ENCODE data around the gene NKD1. TPM values are rescaled to one million over a fixed set of nuclear protein-coding genes. Genes with fewer than 3 reads are reported as not detected.

NKD1 gene
- total RNA-seq, 2 experiments from 2014 or later = 0.91 to 1.1 TPM

DNA sequence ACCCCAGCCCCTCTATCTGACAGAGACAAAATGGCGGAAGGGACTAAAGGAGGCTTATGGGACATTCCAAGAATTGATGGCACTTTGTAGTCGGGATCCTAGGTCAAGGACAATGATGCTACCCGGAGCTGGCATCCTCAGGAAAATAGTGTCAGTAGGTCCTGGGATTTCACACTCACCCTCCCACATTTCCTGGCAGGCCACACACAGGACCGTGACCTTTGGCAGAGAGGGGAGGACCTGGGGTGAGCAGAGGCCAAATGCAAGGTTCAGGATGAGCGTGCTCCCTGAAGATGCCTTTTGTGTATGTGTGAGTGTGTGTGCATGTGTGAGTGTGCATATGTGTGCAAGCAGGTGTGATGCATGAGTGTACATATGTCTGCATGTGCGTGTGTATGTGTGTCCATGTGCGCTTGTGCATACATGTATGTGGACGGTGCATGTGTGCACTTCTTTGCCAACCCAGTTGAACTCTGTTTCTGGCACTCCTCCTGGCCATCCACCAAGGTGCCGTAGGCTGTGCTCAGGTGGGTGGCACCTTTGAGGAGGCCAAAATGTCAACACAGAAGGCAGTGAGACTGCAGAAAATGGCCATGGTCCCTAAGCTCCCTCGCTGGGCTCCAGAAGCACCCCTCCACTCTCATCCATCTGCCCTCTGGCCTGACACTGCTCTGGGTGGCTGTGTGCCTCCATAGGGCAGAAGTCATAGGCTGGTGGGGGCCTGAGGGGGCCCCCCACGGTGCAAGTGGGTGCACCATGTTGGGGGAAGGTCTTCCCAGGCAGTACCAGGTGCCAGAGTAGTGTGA is 72.7 kb downstream of the NKD1 start:
- Mint-ChIP-seq H3K4me3 (no peak overlapping the region), H3K27me3 (no peaks in the 10 kb centered on the region), H3K27ac (no peak overlapping the region), H3K36me3 (no peaks in the 10 kb centered on the region), H3K9me3 (no peaks in the 10 kb centered on the region), H3K4me1 (peaks cover 4% of the 10 kb centered on the region)
- no peak for DNase-seq
- POLR2A ChIA-PET = no interaction called here
- ATAC-seq (ENCODE audit: low read depth) = no peak

DNA sequence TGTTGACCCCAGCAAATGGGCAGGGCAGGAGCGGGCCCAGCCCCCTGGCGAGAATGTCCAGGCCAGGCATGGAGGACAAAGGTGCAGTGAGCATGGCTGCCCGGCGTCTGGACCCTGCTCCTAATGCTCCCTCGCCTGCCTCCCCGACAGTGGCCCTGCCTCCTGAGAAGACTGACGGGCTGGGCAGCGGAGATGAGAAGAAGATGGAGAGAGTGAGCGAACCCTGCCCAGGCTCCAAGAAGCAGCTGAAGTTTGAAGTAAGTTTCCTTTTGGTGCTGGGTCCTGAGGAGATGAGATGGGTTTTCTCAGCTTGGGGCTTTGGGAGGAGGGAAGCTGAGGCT is 73.2 kb downstream of the NKD1 start:
- Mint-ChIP-seq H3K9me3 (no peaks in the 10 kb centered on the region), H3K36me3 (no peaks in the 10 kb centered on the region), H3K4me1 (peaks cover 7% of the 10 kb centered on the region), H3K27ac (no peak overlapping the region), H3K27me3 (no peaks in the 10 kb centered on the region), H3K4me3 (no peak overlapping the region)
- DNase-seq (no peak), ATAC-seq (ENCODE audit: low read depth) (no peak)
- POLR2A ChIA-PET = no interaction called here

DNA sequence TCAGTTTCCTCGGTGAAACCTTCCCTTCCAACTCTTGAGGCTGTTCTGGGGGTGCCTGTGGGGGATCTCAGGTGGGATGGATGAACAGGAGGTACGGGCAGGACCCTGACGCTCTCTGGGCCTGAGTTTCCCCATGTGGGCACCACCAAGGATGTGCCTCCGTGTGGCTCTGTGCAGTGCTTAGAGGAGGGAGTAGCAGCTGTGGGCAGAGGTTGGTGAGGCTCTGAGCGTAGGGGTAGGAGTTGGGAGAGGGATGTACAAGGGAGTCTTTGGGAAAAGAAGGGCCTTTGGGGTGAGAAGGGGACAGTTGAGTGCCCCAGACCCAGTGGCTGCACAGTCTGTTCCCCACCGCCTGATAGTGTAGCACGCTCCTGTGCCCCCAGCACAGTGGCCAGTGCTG is 73.8 kb downstream of the NKD1 start:
- H3K36me3 Mint-ChIP-seq = no peaks in the 10 kb centered on the region
- H3K9me3 Mint-ChIP-seq = no peaks in the 10 kb centered on the region
- DNase-seq (no peak), ATAC-seq (ENCODE audit: low read depth) (no peak)
- peaks cover 12% of the 10 kb centered on the region for H3K4me1 Mint-ChIP-seq
- no peaks in the 10 kb centered on the region for H3K27me3 Mint-ChIP-seq
- POLR2A ChIA-PET = no interaction called here
- no peak overlapping the region for H3K4me3 Mint-ChIP-seq
- peak overlapping the region; percentile 31 for H3K27ac Mint-ChIP-seq

DNA sequence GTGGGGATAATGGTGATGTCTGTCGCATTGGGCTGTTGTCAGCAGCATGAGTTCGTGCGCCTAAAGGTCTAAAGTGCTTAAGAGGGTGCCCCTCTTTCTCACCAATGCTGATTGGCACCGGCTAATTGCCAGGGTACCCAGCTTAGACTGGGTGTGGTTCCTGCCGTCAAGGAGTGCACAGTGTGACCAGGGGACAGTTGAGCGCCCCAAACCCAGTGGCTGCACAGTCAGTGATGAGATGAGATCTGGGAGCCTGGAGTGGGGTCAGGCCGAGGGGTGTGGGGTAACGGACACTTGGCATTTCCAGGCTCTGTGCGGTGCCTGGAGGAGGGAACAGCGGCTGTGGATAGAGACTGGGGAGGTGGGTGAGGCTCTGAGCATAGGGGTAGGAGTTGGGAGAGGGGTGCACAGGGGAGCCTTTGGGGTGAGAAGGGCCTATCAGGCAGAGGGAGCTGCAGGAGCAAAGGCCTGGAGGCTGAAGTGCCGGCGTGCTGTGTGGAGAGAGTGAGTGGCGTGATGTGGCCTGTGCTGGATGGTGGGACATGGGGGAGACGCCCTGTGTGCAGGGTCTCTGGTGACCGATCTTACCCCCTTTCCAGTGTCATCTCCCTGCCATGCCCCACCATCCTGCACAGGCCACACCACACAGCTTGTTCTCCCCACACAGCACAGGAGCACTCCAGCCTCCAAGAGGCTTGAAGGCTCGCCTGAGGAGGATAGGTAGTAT is 74.6 kb downstream of the NKD1 start:
- DNase-seq = no peak
- POLR2A ChIA-PET = no interaction called here
- Mint-ChIP-seq H3K27me3 (no peaks in the 10 kb centered on the region), H3K4me3 (no peak overlapping the region), H3K27ac (peak overlapping the region; percentile 9), H3K9me3 (no peaks in the 10 kb centered on the region), H3K4me1 (peaks cover 16% of the 10 kb centered on the region), H3K36me3 (no peaks in the 10 kb centered on the region)
- ATAC-seq (ENCODE audit: low read depth) = no peak

DNA sequence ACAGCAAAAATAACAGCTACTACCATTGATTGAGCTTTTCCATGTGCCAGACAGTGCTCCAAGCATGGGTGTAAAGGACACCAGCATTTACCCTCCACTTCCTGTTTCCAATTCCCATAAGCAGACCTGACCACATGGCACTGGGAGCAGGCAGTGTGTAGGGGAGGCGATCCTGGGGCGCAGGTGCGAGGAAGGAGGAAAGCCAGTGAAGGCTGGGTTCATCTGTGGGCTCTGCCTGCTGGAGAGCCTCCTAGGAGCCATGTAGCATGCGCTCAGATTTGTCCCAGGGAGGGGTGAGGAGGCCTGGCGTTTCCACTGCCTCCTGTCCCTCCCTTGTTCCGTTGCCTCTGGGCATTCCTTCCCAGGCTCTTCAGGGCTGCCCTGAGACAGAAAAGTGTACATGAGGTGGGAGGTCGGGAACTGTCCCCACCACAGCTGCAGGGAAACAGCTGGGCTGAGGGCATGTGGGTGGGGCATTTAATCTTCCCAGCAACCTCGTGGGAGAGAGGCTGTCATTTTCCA is 76.3 kb downstream of the NKD1 start:
- no peak for DNase-seq
- Mint-ChIP-seq H3K4me3 (no peak overlapping the region), H3K4me1 (peaks cover 16% of the 10 kb centered on the region), H3K36me3 (no peaks in the 10 kb centered on the region), H3K27ac (no peak overlapping the region), H3K27me3 (no peaks in the 10 kb centered on the region), H3K9me3 (no peaks in the 10 kb centered on the region)
- no peak for ATAC-seq (ENCODE audit: low read depth)
- POLR2A ChIA-PET = no interaction called here

DNA sequence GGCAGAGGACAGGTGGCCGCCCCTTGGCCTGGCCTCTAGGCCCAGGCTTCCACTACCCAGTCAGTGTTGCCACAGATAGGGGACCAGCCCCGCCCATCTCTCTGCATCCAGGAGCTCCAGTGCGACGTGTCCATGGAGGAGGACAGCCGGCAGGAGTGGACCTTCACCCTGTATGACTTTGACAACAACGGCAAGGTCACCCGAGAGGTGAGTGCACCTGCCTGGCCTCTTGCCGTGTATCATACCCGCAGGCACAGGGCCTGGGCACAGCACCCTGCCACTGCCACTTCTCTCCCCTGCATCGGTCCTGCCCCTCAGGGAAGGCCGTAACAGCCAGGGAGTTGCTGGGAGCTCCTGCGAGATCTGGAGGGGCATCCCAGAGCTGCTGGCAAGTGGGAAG is 77.2 kb downstream of the NKD1 start:
- POLR2A ChIA-PET = no interaction called here
- H3K27ac Mint-ChIP-seq = no peak overlapping the region
- no peaks in the 10 kb centered on the region for H3K36me3 Mint-ChIP-seq
- H3K4me3 Mint-ChIP-seq = no peak overlapping the region
- ATAC-seq (ENCODE audit: low read depth) = no peak
- H3K27me3 Mint-ChIP-seq = no peaks in the 10 kb centered on the region
- peaks cover 16% of the 10 kb centered on the region for H3K4me1 Mint-ChIP-seq
- no peaks in the 10 kb centered on the region for H3K9me3 Mint-ChIP-seq
- no peak for DNase-seq

DNA sequence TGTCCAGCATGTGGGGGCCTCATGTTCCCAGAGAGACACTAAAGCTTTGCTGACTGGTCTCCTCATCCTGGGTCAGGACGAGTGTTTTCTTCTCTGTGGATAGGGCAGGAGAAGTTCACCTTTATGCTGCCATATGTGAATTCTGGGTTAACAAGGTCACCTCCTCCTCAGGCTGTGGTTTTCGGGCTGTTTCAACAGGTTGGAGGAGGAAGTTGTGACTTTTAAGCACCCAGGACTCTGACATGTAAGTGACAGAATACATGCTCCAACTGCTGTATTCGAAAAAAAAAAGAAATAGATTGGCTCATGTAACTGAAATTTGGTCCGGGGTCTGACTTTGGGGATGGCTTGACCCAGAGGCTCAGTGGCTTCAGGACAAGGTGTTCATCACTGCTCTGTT is 78.7 kb downstream of the NKD1 start:
- POLR2A ChIA-PET = no interaction called here
- no peaks in the 10 kb centered on the region for H3K9me3 Mint-ChIP-seq
- DNase-seq (no peak), ATAC-seq (ENCODE audit: low read depth) (peak; percentile 40)
- no peaks in the 10 kb centered on the region for H3K36me3 Mint-ChIP-seq
- H3K27ac Mint-ChIP-seq = peak overlapping the region; percentile 79
- H3K27me3 Mint-ChIP-seq = no peaks in the 10 kb centered on the region
- H3K4me1 Mint-ChIP-seq = peaks cover 16% of the 10 kb centered on the region
- H3K4me3 Mint-ChIP-seq = peak overlapping the region; percentile 68

DNA sequence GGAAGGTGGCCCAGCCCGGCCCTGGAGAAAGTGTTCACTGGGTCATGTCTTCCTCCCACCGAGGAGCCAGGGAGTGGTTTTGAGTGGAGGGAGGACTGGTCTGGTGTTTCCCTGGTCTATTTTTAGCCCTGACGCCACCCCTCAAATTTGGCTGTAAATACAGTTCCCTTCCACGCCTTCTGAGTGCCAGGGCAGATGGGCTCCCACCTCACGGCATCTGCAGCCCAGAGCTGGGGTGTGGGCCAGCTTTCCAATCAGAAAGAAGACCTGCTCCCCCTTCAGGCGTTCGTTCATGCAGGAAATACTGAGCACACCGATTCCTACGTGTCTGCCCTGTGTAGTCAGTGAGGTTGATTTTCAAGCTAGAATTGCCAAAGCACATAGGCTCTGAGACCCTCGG is 79.2 kb downstream of the NKD1 start:
- H3K4me3 Mint-ChIP-seq = peak overlapping the region; percentile 68
- POLR2A ChIA-PET = no interaction called here
- H3K27ac Mint-ChIP-seq = peak overlapping the region; percentile 79
- no peaks in the 10 kb centered on the region for H3K9me3 Mint-ChIP-seq
- DNase-seq (peak; percentile 51), ATAC-seq (ENCODE audit: low read depth) (peak; percentile 77)
- no peaks in the 10 kb centered on the region for H3K27me3 Mint-ChIP-seq
- H3K36me3 Mint-ChIP-seq = no peaks in the 10 kb centered on the region
- peaks cover 16% of the 10 kb centered on the region for H3K4me1 Mint-ChIP-seq

DNA sequence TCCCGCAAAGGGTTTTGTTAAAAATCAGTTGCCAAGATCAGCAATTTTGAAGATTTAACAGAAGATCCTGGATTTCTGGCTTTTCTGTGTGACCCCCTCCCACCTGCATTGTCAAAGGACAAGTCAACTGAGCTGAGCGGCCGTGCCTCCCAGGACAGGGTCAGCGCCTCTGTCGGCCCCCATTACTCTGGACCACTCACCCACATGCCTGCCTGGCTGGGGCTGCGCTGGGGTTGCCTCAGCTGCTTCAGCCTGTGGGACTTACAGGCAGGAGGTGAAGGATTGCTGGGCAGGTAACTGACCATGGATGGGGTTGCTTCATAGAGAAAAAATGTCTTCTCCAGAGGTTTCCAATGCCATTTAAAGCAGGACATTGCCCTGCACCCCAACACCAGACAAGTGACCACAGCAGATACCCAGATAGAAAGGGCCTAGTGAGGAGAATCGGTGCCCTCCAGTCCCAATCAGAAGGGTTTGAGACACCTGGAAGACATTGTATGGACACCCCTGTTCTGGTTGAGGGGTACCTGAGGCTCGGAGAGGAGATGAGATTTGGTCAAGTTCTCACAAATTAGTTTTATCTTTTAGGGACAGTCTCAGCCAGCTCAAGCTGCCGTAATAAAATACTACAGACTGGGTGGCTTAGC is 80.1 kb downstream of the NKD1 start:
- DNase-seq = no peak
- Mint-ChIP-seq H3K27ac (no peak overlapping the region), H3K4me3 (no peak overlapping the region), H3K36me3 (no peaks in the 10 kb centered on the region), H3K27me3 (no peaks in the 10 kb centered on the region), H3K9me3 (no peaks in the 10 kb centered on the region), H3K4me1 (peaks cover 16% of the 10 kb centered on the region)
- POLR2A ChIA-PET = no interaction called here
- ATAC-seq (ENCODE audit: low read depth) = no peak

DNA sequence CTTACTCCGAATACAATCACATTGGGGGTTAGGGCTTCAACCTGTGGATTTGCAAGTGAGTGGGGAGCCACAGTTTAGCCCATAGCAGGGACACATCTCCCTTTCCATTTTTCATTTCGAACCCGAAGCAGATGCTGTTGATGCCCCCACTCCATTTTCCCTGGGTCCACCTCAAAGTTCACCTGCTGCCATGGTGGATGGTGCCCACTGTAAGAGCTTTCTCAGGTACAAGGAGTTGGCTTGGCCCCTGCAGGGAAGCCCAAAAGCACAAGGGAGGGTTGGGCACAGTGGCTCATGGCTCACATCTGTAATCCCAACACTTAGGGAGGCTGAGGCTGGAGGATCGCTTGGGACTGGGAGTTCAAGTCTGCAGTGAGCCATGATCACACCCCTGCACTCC is 81.1 kb downstream of the NKD1 start:
- DNase-seq = no peak

DNA sequence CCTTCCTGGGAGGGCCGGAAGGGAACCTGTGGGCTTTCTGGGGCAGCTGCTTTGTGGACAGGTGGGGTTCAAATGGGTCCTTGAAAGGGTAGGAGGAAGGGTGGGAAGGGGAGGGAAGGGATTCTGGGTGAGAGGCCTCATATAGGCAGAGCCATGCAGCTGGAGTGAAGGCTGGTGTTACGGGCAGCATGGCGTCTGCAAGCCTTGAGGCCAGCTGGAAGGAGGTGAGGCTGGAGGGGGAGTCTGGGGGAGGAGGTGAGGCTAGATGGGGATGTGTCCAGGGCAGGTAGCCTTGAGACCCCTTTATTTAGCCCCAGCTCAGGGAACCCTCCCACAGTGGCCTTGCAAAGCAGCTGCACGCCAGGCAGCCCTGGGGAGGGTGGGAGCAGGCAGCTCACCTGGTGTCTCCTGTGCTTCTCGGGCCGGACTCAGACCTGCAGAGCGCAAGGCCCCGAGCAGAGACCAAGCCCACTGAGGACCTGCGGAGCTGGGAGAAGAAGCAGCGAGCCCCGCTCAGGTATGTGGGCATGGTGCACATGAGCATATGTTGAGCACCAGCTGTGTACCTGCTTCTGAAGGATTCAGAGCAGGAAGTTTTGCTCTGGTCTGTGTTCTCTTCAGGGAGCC is 82.3 kb downstream of the NKD1 start:
- Mint-ChIP-seq H3K4me1 (peaks cover 16% of the 10 kb centered on the region), H3K9me3 (no peaks in the 10 kb centered on the region), H3K36me3 (no peaks in the 10 kb centered on the region), H3K4me3 (no peak overlapping the region), H3K27me3 (no peaks in the 10 kb centered on the region), H3K27ac (no peak overlapping the region)
- DNase-seq = no peak
- POLR2A ChIA-PET = no interaction called here
- ATAC-seq (ENCODE audit: low read depth) = no peak

More for the DNA sequence above, 81.1 kb downstream of the NKD1 start:
- no peak overlapping the region for H3K27ac Mint-ChIP-seq
- no peaks in the 10 kb centered on the region for H3K27me3 Mint-ChIP-seq
- no peaks in the 10 kb centered on the region for H3K36me3 Mint-ChIP-seq
- POLR2A ChIA-PET = no interaction called here
- H3K9me3 Mint-ChIP-seq = no peaks in the 10 kb centered on the region
- no peak for ATAC-seq (ENCODE audit: low read depth)
- no peak overlapping the region for H3K4me3 Mint-ChIP-seq
- peaks cover 16% of the 10 kb centered on the region for H3K4me1 Mint-ChIP-seq

DNA sequence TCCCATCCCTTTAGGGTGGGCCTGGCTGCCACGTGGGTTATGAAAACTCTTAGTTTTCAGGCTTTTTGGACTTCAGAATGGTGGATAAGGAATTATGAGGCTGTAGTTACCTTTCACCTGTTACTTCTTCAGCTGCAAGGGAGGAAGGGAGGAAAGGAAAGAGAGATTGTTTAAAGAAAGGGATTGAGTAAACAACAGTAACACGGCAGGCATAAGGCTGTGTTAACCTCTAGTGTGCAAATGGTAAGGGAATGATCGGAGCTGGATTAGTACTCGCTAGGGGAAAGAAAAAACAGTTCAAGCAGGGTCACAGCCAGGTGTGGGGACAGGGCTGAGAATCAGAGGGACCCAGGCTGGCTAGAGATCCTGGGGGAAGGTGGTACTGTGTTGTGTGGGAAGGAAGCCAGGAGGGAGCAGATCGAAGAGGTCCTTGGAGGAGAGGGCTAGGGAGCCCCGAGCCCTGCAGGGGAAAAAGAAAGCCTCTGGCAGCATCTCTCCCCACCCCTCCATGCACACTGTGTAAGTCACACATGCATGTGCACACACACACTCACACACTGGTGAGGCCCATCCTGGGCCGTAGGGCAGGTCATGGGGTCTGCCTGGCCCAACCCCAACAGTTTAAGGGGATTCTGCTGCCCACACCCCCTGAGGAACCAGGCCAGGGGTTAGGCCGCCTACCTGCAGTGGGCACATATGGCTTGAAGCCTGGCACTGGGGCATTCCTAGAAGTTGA is 83.2 kb downstream of the NKD1 start:
- Mint-ChIP-seq H3K4me1 (peaks cover 16% of the 10 kb centered on the region), H3K27ac (no peak overlapping the region), H3K36me3 (no peaks in the 10 kb centered on the region), H3K4me3 (no peak overlapping the region), H3K27me3 (no peaks in the 10 kb centered on the region), H3K9me3 (no peaks in the 10 kb centered on the region)
- no peak for ATAC-seq (ENCODE audit: low read depth)
- DNase-seq = no peak
- POLR2A ChIA-PET = no interaction called here

DNA sequence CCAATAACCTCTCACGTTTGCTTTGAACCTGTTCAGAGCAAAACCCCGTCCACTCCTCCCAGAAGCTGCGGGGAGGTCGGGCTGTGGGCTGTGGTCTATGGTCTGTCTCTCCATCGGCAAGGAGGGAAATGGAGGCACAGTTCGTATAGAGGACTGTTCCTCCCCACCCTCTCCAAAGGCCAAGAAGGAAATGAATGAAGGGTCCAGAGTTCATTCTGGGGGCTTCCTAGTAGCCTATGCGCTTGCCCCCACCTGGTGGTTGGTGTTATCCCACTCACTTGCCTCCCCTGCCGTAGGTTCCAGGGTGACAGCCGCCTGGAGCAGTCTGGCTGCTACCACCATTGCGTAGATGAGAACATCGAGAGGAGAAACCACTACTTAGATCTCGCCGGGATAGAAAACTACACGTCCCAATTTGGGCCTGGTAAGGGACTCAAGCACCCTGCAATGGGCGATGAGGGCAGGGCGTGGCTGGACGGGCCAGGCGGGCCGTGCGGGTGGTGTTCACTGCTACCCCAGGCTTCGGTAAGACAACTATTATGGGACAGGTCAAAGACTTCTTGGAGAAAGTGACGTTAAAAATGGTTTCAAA is 83.9 kb downstream of the NKD1 start:
- DNase-seq (no peak), ATAC-seq (ENCODE audit: low read depth) (no peak)
- H3K4me3 Mint-ChIP-seq = no peak overlapping the region
- peaks cover 10% of the 10 kb centered on the region for H3K4me1 Mint-ChIP-seq
- H3K27ac Mint-ChIP-seq = no peak overlapping the region
- H3K9me3 Mint-ChIP-seq = no peaks in the 10 kb centered on the region
- POLR2A ChIA-PET = no interaction called here
- no peaks in the 10 kb centered on the region for H3K36me3 Mint-ChIP-seq
- H3K27me3 Mint-ChIP-seq = no peaks in the 10 kb centered on the region
